Keratinocyte (primary cell): ENCODE data around the gene SRGAP3. TPM values are rescaled to one million over a fixed set of nuclear protein-coding genes. Genes with fewer than 3 reads are reported as not detected.

Source experiments
- DNase-seq: peaks from one replicate; pipeline ENCODE4 v3.0.0-alpha.2; 2011; ENCODE audit warnings: low read depth, missing footprints, low spot score
- FAIRE-seq: peaks from 2 replicates; lab custom pipeline; 2011; peaks lifted over from hg19 to GRCh38; lab: Jason Lieb, UNC
- H2AFZ ChIP-seq: 2 replicates; pipeline ENCODE4 v1.6.0; 2012; ENCODE audit warnings: low read length, control low read depth, inconsistent platforms; ENCODE audit not compliant: control insufficient read depth
- H3K27ac ChIP-seq: 2 replicates; pipeline ENCODE4 v1.5.1; 2011; ENCODE audit warnings: low read length; ENCODE audit not compliant: control insufficient read depth, insufficient read depth
- H3K27me3 ChIP-seq: 3 replicates; pipeline ENCODE4 v1.6.0; 2011; ENCODE audit warnings: low read length; ENCODE audit not compliant: control insufficient read depth, insufficient read depth; ENCODE audit errors: extremely low read depth
- H3K36me3 ChIP-seq, 2 experiments: 2 replicates in 1 of 2; 3 replicates in 1 of 2; pipeline ENCODE4 v1.5.1; 2011; ENCODE audit warnings: low read length in 2 of 2, mild to moderate bottlenecking in 1 of 2; ENCODE audit not compliant: control insufficient read depth in 2 of 2, insufficient read depth in 2 of 2; ENCODE audit errors: extremely low read depth in 1 of 2
- H3K4me1 ChIP-seq: 3 replicates; pipeline ENCODE4 v1.5.1; 2011; ENCODE audit warnings: low read length; ENCODE audit not compliant: control insufficient read depth, insufficient read depth; ENCODE audit errors: extremely low read depth
- H3K4me2 ChIP-seq: 3 replicates; pipeline ENCODE4 v1.6.0; 2011; ENCODE audit warnings: low read depth, low read length; ENCODE audit not compliant: control insufficient read depth, insufficient read depth; ENCODE audit errors: extremely low read depth
- H3K4me3 ChIP-seq, 3 experiments: fragments of 200-600 bp in 1 of 3; sonication (generic) in 1 of 3; 2 replicates in 2 of 3; 3 replicates in 1 of 3; pipeline ENCODE4 v1.5.1; 2011 to 2016; ENCODE audit warnings: low read length in 3 of 3, mild to moderate bottlenecking in 3 of 3, control low read depth in 2 of 3, inconsistent platforms in 1 of 3, low read depth in 1 of 3, mixed read lengths in 1 of 3, mixed run types in 1 of 3, moderate library complexity in 1 of 3; ENCODE audit not compliant: control insufficient read depth in 2 of 3, insufficient read depth in 2 of 3; ENCODE audit errors: extremely low read depth in 1 of 3
- H3K79me2 ChIP-seq: 2 replicates; pipeline ENCODE4 v1.6.0; 2012; ENCODE audit warnings: low read length; ENCODE audit not compliant: control insufficient read depth, insufficient read depth
- H3K9ac ChIP-seq: 3 replicates; pipeline ENCODE4 v1.6.0; 2011; ENCODE audit warnings: low read length; ENCODE audit not compliant: control insufficient read depth, insufficient read depth; ENCODE audit errors: extremely low read depth
- H3K9me1 ChIP-seq: 3 replicates; pipeline ENCODE4 v1.6.0; 2011; ENCODE audit warnings: low read length; ENCODE audit not compliant: control insufficient read depth, insufficient read depth; ENCODE audit errors: extremely low read depth
- H3K9me3 ChIP-seq: 2 replicates; pipeline ENCODE4 v1.5.1; 2012; ENCODE audit warnings: low read depth, low read length; ENCODE audit not compliant: control insufficient read depth
- H4K20me1 ChIP-seq: 3 replicates; pipeline ENCODE4 v1.6.0; 2011; ENCODE audit warnings: low read length; ENCODE audit not compliant: control insufficient read depth, insufficient read depth; ENCODE audit errors: extremely low read depth
- CTCF ChIP-seq, 3 experiments: IDR thresholded peaks in 1 of 3; conservative IDR thresholded peaks in 1 of 3; optimal IDR thresholded peaks in 1 of 3; 2 replicates in 2 of 3; 3 replicates in 1 of 3; pipeline versions ENCODE3 to v1.5.1; 2011; ENCODE audit warnings: low read length in 3 of 3, mild to moderate bottlenecking in 3 of 3, moderate library complexity in 2 of 3, control low read depth in 1 of 3, inconsistent platforms in 1 of 3; ENCODE audit not compliant: insufficient read depth in 2 of 3; ENCODE audit errors: extremely low read depth in 1 of 3
- EZH2 ChIP-seq: IDR thresholded peaks from one replicate; pipeline ENCODE4 v1.6.1; 2012; ENCODE audit warnings: inconsistent platforms, mild to moderate bottlenecking, low read length, moderate library complexity
- dilution Hi-C: fragments of 300-500 bp; cut with MboI; formaldehyde crosslinking; loops from one replicate; pipeline ENCODE4 v1.7.0; 2020; ENCODE audit warnings: low sequenced_read_pairs; ENCODE audit not compliant: extremely low pct_ligation_motif_present
- polyA plus RNA-seq, 5 experiments: library from polyadenylated mRNA; depleted of rRNA in 3 of 5; stranded (reverse) in 3 of 5; stranded (forward) in 1 of 5; unstranded in 1 of 5; fragments of >200 nt; gene quantifications; 1 replicate in 1 of 5; 2 replicates in 3 of 5; 3 replicates in 1 of 5; pipeline versions ENCODE4 v1.2.1 to v1.2.3, GENCODE V29; 2011 to 2012; ENCODE audit warnings: missing spikeins in 2 of 5, low read depth in 1 of 5, low replicate concordance in 1 of 5

The SRGAP3 gene
- polyA plus RNA-seq, 1 donor (not counting 4 experiments of a cell fraction or from before 2014, with no cell fraction given), result 7.2 TPM

GRCh38 chr3:8963137-8963853 lies 286.2 kb downstream of the SRGAP3 start, which contains the start of gene RAD18:
Gene RAD18 (minus strand): TSS chr3:8963472. CDS start chr3:8963385, 87 bp downstream.
- Histone ChIP-seq H3K4me1 (peaks cover 35% of the 10 kb centered on the region), H3K4me3 (peak within 1 kb of the TSS; percentile 83 to 98 (median 85)), H2AFZ (peak within 1 kb of the TSS; percentile 91), H3K79me2 (peaks cover 44% of the 10 kb centered on the region), H3K4me2 (peak within 1 kb of the TSS; percentile 95), H3K36me3 (peaks cover 0 to 5% of the 10 kb centered on the region in 2 experiments), H4K20me1 (no peaks in the 10 kb centered on the region), H3K9me3 (no peaks in the 10 kb centered on the region), H3K9ac (peak within 1 kb of the TSS; percentile 89), H3K9me1 (no peaks in the 10 kb centered on the region), H3K27me3 (no peaks in the 10 kb centered on the region), H3K27ac (peak within 1 kb of the TSS; percentile 81)
- FAIRE-seq, result peak; percentile 53
- DNase-seq, result peak; percentile 85
- dilution Hi-C loops, result no loop called here
- TF ChIP-seq CTCF (optimal IDR thresholded peaks at IDR 0.05 in 1 of 3, IDR thresholded peaks at IDR 0.05 in 1 of 3, conservative IDR thresholded peaks at IDR 0.05 in 1 of 3; ENCODE audit: extremely low read depth in 1 of 3, insufficient read depth in 2 of 3, low read length in 3 of 3), result no peak
- TF ChIP-seq EZH2, result no peak

GRCh38 chr3:8962226-8962861 lies 287.1 kb downstream of the SRGAP3 start:
- no peak for DNase-seq
- dilution Hi-C loops, result no loop called here

More at GRCh38 chr3:8962226-8962861, 287.1 kb downstream of the SRGAP3 start:
- peak overlapping the region; percentile 91 for H2AFZ ChIP-seq
- no peaks in the 10 kb centered on the region for H3K9me1 ChIP-seq
- H3K4me1 ChIP-seq, result peaks cover 35% of the 10 kb centered on the region
- peak overlapping the region; percentile 89 for H3K9ac ChIP-seq
- peak overlapping the region; percentile 93 for H3K4me2 ChIP-seq
- TF ChIP-seq CTCF (optimal IDR thresholded peaks at IDR 0.05 in 1 of 3, IDR thresholded peaks at IDR 0.05 in 1 of 3, conservative IDR thresholded peaks at IDR 0.05 in 1 of 3; ENCODE audit: extremely low read depth in 1 of 3, insufficient read depth in 2 of 3, low read length in 3 of 3), result no peak
- no peak for TF ChIP-seq EZH2
- no peak for FAIRE-seq
- H3K4me3 ChIP-seq, result peak overlapping the region; percentile 83 to 98 (median 85)
- H4K20me1 ChIP-seq, result no peaks in the 10 kb centered on the region
- no peaks in the 10 kb centered on the region for H3K9me3 ChIP-seq
- H3K27ac ChIP-seq, result peak overlapping the region; percentile 81
- H3K27me3 ChIP-seq, result no peaks in the 10 kb centered on the region
- peaks cover 48% of the 10 kb centered on the region for H3K79me2 ChIP-seq
- H3K36me3 ChIP-seq, result peaks cover 0 to 9% of the 10 kb centered on the region in 2 experiments
